ENCODE data around the gene THBS1. TPM values are rescaled to one million over a fixed set of nuclear protein-coding genes. Genes with fewer than 3 reads are reported as not detected.

The THBS1 gene
- 377 TPM for total RNA-seq
- long read RNA-seq, full-length matches to known transcripts: 51 of 309 reads
- long read RNA-seq, partial matches to known transcripts: 247 of 309 reads
- long read RNA-seq, other reads (novel, unspliced or antisense): 11 of 309 reads

DNA sequence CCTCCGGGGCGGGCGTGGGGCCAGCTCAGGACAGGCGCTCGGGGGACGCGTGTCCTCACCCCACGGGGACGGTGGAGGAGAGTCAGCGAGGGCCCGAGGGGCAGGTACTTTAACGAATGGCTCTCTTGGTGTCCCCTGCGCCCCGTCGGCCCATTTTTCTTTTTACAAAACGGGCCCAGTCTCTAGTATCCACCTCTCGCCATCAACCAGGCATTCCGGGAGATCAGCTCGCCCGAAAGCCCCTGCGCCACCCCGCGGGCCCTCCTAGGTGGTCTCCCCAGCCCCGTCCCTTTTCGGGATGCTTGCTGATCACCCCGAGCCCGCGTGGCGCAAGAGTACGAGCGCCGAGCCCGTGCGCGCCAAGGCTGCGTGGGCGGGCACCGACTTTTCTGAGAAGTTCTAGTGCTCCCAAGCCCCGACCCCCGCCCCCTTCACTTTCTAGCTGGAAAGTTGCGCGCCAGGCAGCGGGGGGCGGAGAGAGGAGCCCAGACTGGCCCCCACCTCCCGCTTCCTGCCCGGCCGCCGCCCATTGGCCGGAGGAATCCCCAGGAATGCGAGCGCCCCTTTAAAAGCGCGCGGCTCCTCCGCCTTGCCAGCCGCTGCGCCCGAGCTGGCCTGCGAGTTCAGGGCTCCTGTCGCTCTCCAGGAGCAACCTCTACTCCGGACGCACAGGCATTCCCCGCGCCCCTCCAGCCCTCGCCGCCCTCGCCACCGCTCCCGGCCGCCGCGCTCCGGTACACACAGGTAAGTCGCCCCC is at the start of gene THBS1:
TSS of gene THBS1 (plus strand) at position 595 of the 757 bp plus-strand sequence. CDS start 779 bp downstream, outside the sequence.
- DNase-seq: peak; percentile 94
- ATAC-seq: peak; percentile 81
- peak within 1 kb of the TSS; percentile 60 for H3K4me3 ChIP-seq
- peaks cover 4% of the 10 kb centered on the region for H3K4me1 ChIP-seq
- no peaks in the 10 kb centered on the region for H3K9me3 ChIP-seq
- peak; percentile 6 for TF ChIP-seq CTCF (IDR thresholded peaks at IDR 0.05)
- peak within 1 kb of the TSS; percentile 91 for H3K27ac ChIP-seq
- intact Hi-C loops (cut with DNase I): loop anchor here (5.0 to 10.0 kb wide), 2 partner anchors 408 to 766 kb away; no protein-coding TSS in a partner anchor
- H3K36me3 ChIP-seq: peaks cover 34% of the 10 kb centered on the region
- H3K27me3 ChIP-seq: no peaks in the 10 kb centered on the region

GRCh38 chr15:39534996-39535395 is 45.9 kb upstream of the THBS1 start:
- Histone ChIP-seq H3K4me3 (no peak overlapping the region), H3K4me1 (no peaks in the 10 kb centered on the region), H3K27me3 (no peaks in the 10 kb centered on the region), H3K27ac (no peak overlapping the region), H3K9me3 (no peaks in the 10 kb centered on the region), H3K36me3 (no peaks in the 10 kb centered on the region)
- DNase-seq (no peak), ATAC-seq (no peak)
- intact Hi-C loops (cut with DNase I): no loop called here
- no peak for TF ChIP-seq CTCF (IDR thresholded peaks at IDR 0.05)

DNA sequence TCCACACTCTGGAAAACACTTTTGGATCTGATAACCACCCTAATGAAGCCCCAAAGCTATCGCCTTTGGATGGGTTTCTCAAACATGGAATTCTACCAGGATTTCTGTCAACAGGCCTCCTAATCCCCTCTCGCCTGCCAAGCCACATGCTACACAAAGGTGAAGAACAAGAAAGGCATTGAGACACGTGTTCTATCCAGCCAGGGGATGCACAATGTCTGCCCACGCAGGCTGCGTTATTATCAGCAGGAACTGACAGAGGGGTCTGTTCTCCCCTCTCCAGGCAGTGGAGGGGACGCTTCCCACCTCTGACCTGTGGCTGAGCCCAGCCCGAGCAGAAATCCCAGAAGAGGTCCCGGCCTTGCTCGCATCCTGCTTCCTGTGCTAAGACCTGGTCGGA is 45.4 kb upstream of the THBS1 start:
- intact Hi-C loops (cut with DNase I): no loop called here
- H3K4me1 ChIP-seq: no peaks in the 10 kb centered on the region
- H3K36me3 ChIP-seq: no peaks in the 10 kb centered on the region
- H3K27ac ChIP-seq: no peak overlapping the region
- ATAC-seq: no peak
- H3K4me3 ChIP-seq: no peak overlapping the region
- no peak for DNase-seq
- H3K27me3 ChIP-seq: no peaks in the 10 kb centered on the region
- no peak for TF ChIP-seq CTCF (IDR thresholded peaks at IDR 0.05)
- no peaks in the 10 kb centered on the region for H3K9me3 ChIP-seq

GRCh38 chr15:39538936-39539335 is 41.9 kb upstream of the THBS1 start:
- H3K27me3 ChIP-seq: no peaks in the 10 kb centered on the region
- no peak overlapping the region for H3K27ac ChIP-seq
- H3K4me1 ChIP-seq: no peaks in the 10 kb centered on the region
- no peaks in the 10 kb centered on the region for H3K9me3 ChIP-seq
- H3K36me3 ChIP-seq: no peaks in the 10 kb centered on the region
- no peak for DNase-seq
- TF ChIP-seq CTCF (IDR thresholded peaks at IDR 0.05): no peak
- intact Hi-C loops (cut with DNase I): no loop called here
- no peak overlapping the region for H3K4me3 ChIP-seq
- no peak for ATAC-seq

GRCh38 chr15:39539466-39539865 is 41.4 kb upstream of the THBS1 start:
- Histone ChIP-seq H3K27me3 (no peaks in the 10 kb centered on the region), H3K4me3 (no peak overlapping the region), H3K9me3 (no peaks in the 10 kb centered on the region), H3K27ac (no peak overlapping the region), H3K4me1 (no peaks in the 10 kb centered on the region), H3K36me3 (no peaks in the 10 kb centered on the region)
- ATAC-seq (no peak), DNase-seq (no peak)
- no peak for TF ChIP-seq CTCF (IDR thresholded peaks at IDR 0.05)
- intact Hi-C loops (cut with DNase I): no loop called here
